ENCODE measurements around the gene GNB5. TPM values are rescaled to one million over a fixed set of nuclear protein-coding genes. Genes with fewer than 3 reads are reported as not detected.

Gene GNB5
- total and polyA plus RNA-seq, 2 of the 13 experiments (the other 11 are each of a cell fraction or from before 2014, with no cell fraction given), result 13.7 to 14.4 TPM

DNA sequence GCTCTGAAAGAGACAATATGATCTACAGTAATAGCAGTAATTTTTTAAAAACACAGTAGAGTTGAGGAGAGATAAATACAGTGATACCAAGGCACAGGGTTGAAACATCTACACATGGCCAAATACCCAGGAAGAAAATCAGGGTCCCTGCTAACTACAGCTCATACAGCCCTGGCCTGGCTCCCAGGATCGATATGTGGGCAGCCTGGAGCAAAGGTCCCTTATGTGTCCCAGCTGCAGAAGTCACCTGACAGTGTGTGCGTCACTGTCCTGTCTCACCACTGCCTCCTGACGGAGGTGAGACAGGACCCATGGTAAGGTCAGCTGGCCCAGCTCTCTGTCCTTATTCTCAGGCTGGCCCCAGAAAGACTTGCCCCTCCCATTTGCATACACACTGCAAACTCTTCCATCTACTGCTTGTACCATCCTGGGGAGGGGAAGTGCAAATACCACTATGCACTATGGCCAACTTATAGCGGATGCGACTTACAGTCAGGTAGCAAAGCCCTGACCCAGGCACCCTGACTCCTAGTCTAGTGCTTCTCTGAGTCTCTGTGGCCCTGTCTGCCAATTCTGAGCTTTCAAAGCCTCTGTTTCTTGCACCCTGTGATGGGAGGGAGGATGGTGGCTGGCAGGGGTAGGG, 56.6 kb downstream of the GNB5 start (continued):
- TF ChIP-seq THYN1 (CRISPR knock-in tag; IDR thresholded peaks at IDR 0.05; ENCODE audit: borderline replicate concordance, low read depth) (no peak), MAFK (conservative IDR thresholded peaks at IDR 0.05 in 1 of 2, IDR thresholded peaks at IDR 0.05 in 1 of 2; ENCODE audit: low read length in 2 of 2) (no peak), KMT2B (CRISPR knock-in tag; IDR thresholded peaks at IDR 0.05) (no peak; the same call in 1 of the 2 replicates), ZNF678 (CRISPR knock-in tag; IDR thresholded peaks at IDR 0.05) (no peak), ZSCAN25 (CRISPR knock-in tag; IDR thresholded peaks at IDR 0.05) (no peak; the same call in 1 of the 2 replicates), SNRNP70 (IDR thresholded peaks at IDR 0.05; ENCODE audit: low read depth, low read length) (no peak), SIX4 (CRISPR knock-in tag; IDR thresholded peaks at IDR 0.05) (no peak), ZNF816 (CRISPR knock-in tag; IDR thresholded peaks at IDR 0.05; ENCODE audit: borderline replicate concordance) (no peak)
- TF ChIP-seq, protein P1, sequence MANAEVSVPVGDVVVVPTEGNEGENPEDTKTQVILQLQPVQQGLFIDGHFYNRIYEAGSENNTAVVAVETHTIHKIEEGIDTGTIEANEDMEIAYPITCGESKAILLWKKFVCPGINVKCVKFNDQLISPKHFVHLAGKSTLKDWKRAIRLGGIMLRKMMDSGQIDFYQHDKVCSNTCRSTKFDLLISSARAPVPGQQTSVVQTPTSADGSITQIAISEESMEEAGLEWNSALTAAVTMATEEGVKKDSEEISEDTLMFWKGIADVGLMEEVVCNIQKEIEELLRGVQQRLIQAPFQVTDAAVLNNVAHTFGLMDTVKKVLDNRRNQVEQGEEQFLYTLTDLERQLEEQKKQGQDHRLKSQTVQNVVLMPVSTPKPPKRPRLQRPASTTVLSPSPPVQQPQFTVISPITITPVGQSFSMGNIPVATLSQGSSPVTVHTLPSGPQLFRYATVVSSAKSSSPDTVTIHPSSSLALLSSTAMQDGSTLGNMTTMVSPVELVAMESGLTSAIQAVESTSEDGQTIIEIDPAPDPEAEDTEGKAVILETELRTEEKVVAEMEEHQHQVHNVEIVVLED (CRISPR knock-in tag; IDR thresholded peaks at IDR 0.05; ENCODE audit: borderline replicate concordance), result no peak; the same call in 1 of the 2 replicates
- TF ChIP-seq, protein P2, sequence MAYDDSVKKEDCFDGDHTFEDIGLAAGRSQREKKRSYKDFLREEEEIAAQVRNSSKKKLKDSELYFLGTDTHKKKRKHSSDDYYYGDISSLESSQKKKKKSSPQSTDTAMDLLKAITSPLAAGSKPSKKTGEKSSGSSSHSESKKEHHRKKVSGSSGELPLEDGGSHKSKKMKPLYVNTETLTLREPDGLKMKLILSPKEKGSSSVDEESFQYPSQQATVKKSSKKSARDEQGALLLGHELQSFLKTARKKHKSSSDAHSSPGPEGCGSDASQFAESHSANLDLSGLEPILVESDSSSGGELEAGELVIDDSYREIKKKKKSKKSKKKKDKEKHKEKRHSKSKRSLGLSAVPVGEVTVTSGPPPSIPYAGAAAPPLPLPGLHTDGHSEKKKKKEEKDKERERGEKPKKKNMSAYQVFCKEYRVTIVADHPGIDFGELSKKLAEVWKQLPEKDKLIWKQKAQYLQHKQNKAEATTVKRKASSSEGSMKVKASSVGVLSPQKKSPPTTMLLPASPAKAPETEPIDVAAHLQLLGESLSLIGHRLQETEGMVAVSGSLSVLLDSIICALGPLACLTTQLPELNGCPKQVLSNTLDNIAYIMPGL (CRISPR knock-in tag; IDR thresholded peaks at IDR 0.05; ENCODE audit: borderline replicate concordance in 1 of 2, low read depth in 1 of 2), result peak; percentile 54 to 79; a peak in 2 of 4 replicates
- TF ChIP-seq, protein P3, sequence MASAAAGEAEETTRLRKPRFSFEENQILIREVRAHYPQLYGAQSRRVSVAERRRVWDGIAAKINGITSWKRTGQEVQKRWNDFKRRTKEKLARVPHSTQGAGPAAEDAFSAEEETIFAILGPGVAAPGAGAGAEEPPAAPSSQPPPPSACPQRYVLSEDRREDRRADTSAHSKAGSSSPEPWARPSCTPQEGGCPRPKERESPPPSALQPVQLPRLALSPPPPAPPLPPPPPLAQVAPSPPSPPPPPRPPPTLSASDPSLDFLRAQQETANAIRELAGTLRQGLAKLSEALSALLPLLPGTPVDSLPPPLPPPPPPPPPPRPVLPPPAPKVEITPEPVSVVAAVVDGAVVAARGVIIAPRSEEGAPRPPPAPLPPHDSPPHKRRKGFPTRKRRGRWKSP (CRISPR knock-in tag; IDR thresholded peaks at IDR 0.05), result no peak; the same call in 1 of the 2 replicates
- TF ChIP-seq, protein P4, sequence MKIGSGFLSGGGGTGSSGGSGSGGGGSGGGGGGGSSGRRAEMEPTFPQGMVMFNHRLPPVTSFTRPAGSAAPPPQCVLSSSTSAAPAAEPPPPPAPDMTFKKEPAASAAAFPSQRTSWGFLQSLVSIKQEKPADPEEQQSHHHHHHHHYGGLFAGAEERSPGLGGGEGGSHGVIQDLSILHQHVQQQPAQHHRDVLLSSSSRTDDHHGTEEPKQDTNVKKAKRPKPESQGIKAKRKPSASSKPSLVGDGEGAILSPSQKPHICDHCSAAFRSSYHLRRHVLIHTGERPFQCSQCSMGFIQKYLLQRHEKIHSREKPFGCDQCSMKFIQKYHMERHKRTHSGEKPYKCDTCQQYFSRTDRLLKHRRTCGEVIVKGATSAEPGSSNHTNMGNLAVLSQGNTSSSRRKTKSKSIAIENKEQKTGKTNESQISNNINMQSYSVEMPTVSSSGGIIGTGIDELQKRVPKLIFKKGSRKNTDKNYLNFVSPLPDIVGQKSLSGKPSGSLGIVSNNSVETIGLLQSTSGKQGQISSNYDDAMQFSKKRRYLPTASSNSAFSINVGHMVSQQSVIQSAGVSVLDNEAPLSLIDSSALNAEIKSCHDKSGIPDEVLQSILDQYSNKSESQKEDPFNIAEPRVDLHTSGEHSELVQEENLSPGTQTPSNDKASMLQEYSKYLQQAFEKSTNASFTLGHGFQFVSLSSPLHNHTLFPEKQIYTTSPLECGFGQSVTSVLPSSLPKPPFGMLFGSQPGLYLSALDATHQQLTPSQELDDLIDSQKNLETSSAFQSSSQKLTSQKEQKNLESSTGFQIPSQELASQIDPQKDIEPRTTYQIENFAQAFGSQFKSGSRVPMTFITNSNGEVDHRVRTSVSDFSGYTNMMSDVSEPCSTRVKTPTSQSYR (CRISPR knock-in tag; IDR thresholded peaks at IDR 0.05; ENCODE audit: borderline replicate concordance), result no peak; the same call in 1 of the 2 replicates
- TF ChIP-seq, protein P5, sequence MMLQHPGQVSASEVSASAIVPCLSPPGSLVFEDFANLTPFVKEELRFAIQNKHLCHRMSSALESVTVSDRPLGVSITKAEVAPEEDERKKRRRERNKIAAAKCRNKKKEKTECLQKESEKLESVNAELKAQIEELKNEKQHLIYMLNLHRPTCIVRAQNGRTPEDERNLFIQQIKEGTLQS (CRISPR knock-in tag; IDR thresholded peaks at IDR 0.05), result peak; percentile 75
- TF ChIP-seq, protein P6, sequence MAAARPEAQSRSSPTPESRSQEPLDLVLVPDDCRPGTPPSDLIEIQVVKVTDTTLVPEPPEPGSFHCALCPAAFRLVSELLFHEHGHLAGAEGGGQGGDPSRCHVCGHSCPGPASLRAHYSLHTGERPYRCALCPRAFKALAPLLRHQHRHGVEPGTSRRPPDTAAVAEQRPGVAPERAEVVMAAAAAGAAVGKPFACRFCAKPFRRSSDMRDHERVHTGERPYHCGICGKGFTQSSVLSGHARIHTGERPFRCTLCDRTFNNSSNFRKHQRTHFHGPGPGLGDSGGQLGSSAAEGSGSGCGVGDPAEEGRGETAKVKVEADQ (CRISPR knock-in tag; IDR thresholded peaks at IDR 0.05; ENCODE audit: borderline replicate concordance), result no peak

Data from HepG2 (cell line).